Activated CD8-positive, alpha-beta memory T cell treated with anti-CD3 and anti-CD28 coated beads, Interleukin-2, amount 50 U/mL, for 24 hours (primary cell): ENCODE measurements around the gene ACTG1.
"Not testable (repeated sequence)": the region's sequence is repeated elsewhere in the genome, so short reads cannot be mapped to it uniquely, and the experiment has no call there.

ENCODE experiments used
- DNase-seq: peaks from one replicate; pipeline ENCODE4 v3.0.0-alpha.2; 2020; ENCODE audit errors: extremely low read depth

ACTG1 gene

DNA sequence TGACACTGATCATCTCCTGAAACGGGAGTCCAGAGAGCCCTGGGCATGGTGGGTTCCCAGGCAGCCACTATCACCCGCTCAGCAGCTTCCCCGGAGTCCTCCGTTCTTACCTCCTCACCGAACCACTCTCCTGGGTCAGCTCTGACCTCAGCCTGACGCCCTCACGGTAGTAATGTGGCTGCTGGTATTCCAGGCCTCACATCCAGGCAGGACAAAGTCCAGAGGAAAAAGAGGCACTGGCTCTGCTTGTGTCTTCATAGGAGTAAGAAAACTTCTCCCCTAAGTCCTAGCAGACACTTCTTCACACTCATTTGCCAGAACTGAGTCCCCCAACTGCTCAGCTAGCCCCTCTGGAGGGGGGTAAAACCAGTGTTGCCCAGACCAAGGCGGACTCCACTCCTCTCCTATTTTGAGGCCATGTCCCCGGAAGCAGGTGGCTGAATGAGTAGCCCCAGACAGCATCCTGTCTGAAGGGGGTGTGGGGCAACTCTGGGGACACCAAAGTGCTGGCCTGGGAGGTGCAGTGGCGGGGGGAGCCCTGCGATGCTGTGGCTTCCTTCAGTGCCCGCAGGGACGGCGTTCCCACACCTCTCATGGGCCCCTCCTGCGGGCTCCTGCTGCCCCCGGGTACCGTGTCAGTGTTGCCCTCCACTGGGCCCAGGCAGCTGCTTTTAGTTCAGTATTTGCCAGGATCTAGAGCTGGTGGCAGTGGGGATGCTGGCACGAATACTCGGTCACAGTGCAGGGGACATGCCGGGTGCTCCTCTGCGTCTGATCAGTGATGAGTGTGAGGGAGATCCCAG, 20.9 kb upstream of the ACTG1 start:
- no peak for DNase-seq

DNA sequence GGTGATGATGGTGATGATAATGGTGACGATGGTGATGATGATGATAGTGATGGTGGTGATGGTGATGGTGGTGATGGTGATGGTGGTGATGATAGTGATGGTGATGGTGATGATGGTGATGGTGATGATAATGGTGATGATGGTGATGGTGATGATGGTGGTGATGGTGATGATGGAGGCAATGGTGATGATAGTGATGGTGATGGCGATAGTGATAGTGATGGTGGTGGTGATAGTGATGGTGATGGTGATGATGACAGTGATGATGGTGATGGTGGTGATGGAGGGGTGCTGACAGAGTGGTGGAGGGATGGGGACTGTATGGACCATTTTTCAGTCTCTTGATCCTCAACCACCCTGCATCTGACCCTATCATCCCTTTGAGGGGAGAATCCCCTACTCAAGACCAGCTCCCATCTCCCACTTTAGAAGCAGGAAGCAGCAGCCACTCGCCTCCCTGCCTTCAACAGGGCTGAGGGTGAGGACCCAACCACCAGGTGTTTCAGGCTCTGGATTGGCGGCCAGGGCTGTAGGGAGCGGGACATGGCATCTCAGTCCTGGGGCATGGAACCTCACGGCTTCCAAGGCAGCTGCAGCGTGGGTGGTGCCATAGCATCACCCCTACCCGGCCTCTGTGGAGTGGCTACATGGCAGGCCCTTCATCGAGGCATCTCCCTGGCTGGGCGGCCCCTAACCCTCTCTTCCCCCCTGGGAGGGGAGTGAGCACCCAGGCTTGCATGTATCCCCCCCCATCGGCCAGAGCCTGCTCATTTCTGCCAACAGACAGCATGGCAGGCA, 20.1 kb upstream of the ACTG1 start:
- DNase-seq, result no peak

DNA sequence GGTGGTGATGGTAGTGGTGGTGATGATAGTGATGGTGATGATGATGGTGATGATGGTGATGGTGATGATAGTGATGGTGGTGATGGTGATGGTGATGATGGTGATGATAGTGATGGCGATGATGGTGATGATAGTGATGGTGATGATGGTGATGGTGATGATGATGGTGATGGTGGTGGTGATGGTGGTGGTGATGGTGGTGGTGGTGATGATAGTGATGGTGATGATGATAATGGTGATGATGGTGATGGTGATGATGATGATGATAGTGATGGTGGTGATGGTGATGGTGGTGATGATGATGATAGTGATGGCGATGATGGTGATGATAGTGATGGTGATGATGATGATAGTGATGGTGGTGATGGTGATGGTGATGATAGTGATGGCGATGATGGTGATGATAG, 19.4 kb upstream of the ACTG1 start:
- DNase-seq, result not testable (repeated sequence)

DNA sequence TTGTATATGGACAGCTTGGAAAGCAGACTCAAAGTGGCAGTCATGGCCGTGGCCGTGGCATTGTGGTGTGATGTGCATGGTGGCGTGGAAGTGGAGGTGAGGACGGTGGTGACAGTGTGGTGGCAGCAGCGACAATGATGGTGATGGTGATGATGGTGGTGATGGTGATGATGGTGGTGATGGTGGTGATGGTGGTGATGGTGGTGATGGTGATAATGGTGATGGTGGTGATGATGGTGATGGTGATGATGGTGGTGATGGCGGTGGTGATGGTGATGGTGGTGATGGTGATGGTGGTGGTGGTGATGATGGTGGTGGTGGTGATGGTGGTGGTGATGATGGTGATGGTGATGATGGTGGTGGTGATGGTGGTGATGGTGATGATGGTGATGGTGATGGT, 18.4 kb upstream of the ACTG1 start:
- DNase-seq, result not testable (repeated sequence)

DNA sequence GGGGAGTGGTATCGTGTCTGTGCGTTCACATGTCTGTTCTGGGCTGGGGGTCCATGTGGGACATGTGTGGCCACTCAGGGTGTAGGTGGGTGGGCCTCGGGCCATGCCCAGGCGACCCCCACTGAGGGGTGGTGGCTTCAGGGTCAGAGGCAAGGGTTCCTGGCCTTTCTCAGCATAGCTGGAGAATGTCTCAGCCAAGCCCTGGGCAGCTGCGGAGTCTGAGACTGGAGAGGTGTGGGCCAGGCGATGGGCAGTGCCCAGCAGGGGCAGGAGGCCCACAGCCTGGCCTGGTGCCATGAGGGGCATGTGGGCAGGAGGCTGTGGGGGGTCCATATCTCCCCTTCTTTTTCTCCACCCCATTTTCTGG, 16.8 kb upstream of the ACTG1 start:
- no peak for DNase-seq

DNA sequence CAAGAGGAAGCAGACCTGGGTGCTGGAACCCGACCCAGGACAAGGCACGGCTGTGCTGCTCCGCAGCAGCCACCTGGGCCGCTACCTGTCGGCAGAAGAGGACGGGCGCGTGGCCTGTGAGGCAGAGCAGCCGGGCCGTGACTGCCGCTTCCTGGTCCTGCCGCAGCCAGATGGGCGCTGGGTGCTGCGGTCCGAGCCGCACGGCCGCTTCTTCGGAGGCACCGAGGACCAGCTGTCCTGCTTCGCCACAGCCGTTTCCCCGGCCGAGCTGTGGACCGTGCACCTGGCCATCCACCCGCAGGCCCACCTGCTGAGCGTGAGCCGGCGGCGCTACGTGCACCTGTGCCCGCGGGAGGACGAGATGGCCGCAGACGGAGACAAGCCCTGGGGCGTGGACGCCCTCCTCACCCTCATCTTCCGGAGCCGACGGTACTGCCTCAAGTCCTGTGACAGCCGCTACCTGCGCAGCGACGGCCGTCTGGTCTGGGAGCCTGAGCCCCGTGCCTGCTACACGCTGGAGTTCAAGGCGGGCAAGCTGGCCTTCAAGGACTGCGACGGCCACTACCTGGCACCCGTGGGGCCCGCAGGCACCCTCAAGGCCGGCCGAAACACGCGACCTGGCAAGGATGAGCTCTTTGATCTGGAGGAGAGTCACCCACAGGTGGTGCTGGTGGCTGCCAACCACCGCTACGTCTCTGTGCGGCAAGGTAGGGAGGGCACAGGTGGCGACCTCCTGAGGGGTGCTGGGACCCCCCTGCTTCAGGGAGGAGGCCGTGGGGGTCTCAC, 16.2 kb upstream of the ACTG1 start:
- DNase-seq, result no peak

DNA sequence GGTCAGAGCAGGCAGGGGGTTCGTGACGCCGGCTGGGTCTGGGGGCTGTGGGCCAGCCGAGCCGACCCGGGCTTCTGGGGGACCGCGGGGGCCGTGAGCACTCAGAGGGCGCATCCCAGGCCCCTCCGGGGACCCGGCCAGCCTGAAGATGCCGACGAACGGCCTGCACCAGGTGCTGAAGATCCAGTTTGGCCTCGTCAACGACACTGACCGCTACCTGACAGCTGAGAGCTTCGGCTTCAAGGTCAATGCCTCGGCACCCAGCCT, 15.7 kb upstream of the ACTG1 start:
- no peak for DNase-seq

DNA sequence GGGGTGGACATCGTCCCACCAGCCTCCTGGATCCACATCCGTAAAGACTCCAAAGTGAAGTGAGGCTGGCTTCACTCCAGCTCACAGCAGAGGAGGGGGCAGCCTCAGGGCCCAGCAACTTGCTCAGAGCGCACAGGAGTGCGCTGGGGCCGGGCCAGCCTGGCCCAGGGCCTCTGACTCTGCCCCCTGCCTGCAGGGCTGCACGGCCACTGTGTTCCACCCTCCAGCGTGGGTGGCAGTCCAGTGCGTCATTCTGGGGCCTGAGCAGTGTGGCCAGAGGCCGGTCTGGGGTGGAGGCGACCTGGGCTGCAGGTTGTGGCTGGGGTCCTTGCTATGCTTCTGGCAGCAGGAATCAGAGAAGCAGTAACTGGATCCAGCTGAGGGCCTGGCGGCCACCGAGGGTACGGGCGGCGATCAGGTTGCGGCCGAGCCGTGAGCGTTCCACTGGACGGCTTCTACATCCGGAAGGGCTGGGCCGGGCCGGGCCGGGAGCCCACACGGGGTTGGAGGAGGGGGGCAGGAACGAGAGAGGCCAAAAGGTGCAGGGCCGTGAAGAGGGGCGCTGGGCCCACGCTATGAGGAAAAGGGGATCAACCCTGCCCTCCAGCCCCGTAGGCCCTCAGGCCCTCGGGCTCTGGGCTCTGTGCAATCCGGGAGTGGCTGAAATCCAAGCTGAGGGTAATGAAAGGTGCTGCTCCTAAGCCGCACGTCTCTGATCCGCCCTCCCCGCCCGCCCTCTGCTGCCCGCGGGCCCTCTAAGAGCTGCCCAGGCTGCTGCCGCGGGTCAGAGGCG, 15.2 kb upstream of the ACTG1 start, which contains the start of gene FSCN2:
TSS of gene FSCN2 (plus strand) at position 787 of the 793 bp plus-strand sequence. CDS start 155 bp downstream, outside the sequence.
- DNase-seq, result no peak

DNA sequence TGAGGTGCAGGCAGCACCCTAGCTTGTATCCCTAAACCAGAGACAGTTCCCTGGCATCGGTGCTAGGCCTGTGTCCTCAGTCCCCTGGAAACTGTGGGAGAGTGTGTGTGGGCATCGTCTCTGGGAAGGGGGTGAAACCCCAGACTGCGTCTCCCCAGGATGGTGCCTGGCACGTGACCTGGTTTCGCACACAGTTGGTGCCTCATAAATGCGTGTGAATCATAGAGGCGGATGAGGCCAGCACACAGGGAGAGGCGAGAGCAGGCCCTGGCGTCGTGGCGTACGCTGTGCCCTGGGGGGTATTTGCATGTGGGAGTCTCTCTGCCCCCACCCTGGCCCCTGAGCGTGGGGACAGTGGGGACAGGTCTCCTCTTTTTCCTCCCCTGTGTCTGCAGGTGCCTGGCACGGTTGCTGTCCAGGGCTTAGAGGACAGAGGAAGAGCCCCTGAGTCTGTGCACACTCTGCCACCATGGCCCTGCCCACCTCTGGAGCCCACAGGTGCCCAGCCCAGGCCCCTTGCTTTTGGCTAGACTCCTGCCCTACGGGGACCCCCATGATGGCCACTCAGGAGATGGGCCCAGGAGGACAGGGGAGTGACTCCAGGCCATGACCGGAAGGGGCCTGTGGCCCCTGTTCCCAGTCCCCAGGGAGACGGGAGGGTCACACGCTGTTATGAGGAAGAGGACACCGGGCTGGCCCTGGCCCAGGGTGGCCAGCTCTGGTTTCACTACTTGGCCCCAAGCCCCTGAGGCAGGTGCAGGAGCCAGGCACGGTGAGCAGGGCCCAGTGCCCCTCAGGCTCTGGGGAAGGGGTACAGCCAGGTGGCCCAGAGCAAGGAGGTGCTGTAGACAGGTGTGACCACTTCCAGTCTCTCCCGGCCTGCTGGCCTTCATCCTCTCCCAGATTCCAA, 14.3 kb upstream of the ACTG1 start:
- no peak for DNase-seq

DNA sequence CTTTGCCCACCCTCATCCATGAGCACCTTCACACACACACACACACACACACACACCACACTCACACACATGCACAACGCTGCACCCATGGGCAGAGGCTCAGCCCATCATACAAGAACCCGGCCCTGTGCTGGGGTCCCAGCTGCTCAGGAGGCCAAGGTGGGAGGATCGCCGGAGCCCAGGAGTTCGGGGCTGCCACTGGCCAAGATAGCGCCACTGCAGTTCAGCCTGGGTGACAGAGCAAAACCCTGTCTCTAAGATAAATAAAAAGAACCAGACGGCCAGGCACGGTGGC, 12.2 kb upstream of the ACTG1 start:
- no peak for DNase-seq

DNA sequence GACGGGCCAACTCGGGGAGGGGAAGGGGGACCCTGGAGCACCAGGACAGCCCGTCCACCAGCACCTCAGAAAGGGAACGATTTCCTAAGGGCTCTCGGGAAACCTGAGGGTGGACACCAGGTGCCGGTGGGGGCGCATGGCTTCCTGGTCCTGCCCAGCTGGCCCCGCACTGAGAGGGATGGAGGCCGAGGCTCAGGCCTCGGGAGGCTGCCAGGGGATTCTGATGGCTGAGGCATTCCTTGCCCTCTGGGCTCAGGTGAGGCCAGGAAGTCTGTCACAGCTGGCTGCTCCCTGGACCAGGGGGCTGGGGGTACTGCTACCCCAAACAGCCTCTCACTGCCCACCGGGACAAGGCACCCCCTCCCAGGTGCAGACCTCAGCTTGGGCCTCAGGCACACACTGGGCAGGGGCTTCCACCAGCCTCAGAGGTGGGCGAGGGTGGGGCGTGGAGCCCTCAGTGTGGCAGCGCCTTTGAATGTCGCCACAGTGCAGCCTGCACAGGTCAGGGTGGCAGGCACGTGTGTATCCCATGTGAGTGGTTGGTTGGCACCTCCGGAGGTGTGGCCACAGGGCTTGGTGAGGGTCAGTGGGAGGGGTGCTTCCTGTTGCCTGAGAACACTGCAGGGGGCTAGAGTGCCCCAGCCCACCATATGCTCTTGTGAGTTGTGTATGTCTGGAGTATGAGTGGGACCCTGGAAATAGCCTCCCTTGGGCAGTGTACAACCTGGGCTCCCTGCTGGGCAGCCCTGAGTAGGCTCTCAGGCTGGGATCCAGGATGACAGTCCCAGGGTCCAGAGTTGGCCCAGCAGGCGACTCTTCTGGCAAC, 11.7 kb upstream of the ACTG1 start:
- DNase-seq, result no peak

DNA sequence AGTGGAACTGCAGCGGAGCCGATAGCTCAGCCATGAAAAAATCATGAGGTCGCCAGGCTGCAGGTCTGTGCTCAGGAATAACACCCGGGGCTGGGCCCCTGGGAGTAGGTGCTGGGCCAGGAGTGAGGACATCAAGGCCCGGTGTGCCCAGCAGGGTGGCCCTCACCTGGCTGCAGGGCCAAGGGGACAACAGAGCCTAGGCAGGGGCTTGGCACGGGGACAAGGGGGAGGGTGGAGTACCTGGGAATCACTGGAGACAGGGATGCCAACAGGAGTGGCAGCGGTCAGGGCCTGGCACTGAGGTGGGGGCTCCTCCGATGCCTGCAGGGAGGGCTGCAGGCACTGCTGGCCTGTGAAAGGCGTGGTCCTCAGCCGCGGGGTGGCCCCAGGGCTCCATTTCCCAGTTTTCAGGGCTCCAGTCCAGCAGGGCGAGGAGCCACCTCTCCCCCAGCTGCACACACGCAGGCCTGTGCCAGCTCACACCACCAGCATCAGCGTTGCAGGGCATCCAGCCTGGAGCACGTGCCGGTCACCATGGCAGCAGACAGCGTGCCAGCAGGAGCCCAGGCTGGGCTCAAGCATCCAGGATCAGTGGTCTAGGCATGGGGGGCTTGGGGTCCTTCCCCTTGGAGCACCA, 10.9 kb upstream of the ACTG1 start:
- no peak for DNase-seq

DNA sequence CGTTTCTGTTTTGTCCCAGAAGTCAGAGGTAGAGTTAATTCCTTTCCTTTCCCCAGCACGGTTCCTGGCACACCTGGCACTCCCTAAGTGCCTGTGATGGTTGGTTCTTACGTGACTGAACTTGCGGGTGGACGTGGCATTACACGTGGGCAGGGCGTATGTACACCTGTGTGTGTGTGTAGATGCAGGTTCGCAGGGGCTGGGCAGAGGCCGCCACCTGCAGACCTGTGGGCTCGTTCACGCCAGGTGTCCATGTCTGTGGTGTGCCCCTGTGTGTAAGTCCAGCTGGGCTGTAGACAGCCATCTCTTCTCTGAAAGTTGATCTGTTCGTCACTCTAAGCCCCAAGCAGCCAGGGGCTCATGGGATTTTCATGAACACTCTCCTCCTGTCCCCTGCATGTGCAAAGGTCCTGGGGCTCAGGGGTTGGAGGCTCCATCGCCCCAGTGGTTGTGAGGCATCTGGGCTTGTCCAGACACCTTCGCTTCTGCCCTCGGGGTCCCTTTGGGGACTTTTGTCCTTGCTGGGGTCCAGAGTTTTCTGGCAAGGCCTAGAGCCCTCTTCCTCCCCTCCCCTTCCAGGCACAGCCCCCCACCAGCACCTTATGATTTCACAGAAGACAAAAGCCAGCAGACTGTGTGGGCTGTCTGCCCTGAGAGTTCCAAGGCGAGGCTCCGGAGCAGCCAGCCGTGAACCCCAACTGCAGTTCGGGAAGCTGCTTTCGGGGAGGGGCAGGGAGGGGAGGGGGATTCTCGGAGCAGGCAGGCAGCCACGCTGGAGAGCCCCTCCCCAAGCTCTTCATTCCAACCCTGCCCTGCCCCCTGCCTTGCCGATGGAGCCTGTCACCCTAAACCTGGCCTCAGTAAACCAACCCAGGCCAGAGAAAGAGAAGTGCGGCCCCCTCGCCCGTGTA, 10.1 kb upstream of the ACTG1 start:
- DNase-seq, result no peak

DNA sequence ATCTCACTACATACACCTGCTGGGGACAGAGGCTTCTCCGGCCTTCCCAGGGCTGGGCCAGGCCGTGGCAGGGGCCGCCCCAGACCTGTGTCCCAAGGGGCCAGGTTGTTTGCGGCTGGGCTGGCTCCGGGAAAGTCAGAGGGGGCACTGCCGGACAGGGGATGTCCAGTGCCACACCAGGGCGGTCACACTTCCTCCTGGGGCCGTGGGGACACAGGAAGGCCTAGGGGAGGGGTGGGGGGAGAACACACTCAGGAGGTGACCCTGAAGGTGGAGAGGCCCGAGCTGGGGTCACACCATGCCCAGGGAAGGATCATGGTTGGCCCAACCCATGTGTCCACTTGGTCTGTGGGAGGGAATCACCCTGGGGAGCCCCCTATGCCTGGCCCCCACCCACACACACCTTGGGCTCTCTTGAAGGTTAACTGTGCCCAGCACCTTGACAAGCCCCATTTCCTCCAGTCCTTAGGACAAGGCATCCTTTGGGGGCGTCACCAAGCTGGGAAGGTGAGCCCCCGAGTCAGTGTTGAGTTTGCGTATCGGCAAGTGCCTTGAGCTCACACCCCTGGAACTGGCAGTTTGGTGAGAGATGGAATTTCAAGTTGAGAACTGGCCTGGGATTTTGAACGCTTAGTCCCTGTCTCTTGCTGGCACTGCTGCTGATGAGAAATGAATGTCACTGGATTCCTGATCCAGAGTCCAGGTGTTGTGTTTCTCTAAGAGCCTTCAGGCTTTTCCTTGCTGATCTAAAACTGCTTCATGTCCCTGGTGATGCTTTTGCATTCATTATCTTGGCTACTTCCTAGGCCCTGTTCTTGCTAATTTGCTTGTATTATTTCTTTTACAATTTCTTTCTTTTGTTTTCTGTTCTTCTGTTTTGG, 7.7 kb upstream of the ACTG1 start:
- no peak for DNase-seq

DNA sequence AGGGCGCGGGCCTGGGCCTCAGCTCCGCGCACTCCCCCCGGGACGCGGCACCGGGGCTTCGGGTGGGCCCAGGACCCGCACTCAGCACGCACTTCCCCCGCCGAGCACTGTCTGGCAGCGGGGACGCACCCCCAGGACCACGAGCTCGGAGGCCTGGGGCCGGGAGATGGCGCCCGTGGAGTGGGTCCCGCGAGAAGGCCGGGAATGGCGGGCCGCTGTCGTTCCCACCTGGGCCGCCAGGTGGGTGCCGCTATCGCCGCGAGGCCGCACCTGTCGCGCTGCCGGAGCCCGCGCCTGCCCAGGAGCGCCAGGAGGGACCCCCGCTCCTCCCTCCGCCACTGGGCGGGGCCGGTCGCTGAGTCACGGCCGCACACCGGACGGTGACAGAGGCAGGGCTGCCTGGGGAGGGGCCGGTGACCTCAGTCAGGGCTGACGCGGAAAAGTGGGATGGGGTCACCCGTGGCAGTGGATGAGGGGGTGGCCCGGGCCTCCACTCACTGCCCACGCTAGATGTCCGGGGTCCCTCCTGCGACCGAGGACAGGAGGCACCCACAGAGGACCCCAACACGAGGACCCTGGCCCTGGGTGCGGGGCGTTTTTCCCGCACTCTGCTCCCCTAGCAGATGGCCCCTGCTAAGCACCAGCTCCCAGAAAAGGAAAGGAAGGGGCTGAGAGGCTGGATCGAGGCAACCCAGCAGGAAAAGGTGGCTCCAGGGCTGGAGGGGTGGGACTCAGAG, 6.9 kb upstream of the ACTG1 start:
- DNase-seq, result no peak

DNA sequence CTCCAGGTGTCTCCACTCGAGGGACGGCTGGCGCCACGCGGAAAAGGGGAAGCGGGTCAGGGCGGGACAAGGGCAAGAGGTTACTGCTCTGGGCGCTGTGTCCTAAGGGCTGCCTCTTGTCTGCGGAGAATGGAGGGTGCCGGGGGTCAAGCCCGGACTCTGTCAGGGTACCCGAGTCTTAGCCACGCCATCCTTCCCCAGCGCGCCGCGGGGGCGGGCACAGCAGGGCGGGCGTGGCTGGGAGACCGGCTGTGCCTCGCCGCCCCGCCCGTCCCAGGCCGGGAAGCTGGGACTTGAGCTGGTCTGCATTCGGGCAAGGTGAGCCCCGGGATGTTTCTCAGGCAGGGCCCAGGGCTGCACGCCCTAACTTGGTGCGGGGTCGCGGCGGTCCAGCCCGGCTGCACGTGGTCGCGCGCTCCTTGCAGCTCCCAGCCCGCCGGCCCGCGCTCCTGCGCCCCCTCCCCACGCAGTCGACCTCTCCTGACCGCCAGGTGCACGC, 6.2 kb upstream of the ACTG1 start:
- no peak for DNase-seq
